Ovary (tissue), 9 donors: ENCODE data around the gene MCUB. TPM values are rescaled to one million over a fixed set of nuclear protein-coding genes. Genes with fewer than 3 reads are reported as not detected.

ENCODE experiments used
- DNase-seq, 5 donors: peaks; one replicate each; pipeline ENCODE4 v3.0.0-alpha.2; 2019 to 2020
- H3K27ac ChIP-seq, 2 donors: fragments of 200-600 bp; one replicate each; pipeline versions ENCODE4 v1.5.1 to v1.8.0; 2019 to 2022
- H3K27me3 ChIP-seq: fragments of 200-600 bp; one replicate; pipeline ENCODE4 v1.8.0; 2022
- H3K36me3 ChIP-seq: fragments of 200-600 bp; sonication (generic); one replicate; pipeline ENCODE4 v1.5.1; 2019
- H3K4me1 ChIP-seq: one replicate; pipeline ENCODE4 v1.8.1; 2013; ENCODE audit warnings: mild to moderate bottlenecking, moderate library complexity; ENCODE audit not compliant: insufficient read depth
- H3K4me3 ChIP-seq: fragments of 200-600 bp; sonication (generic); one replicate; pipeline ENCODE4 v1.5.1; 2017
- H3K9me3 ChIP-seq, 2 donors: fragments of 200-600 bp in 1 of 2; sonication (generic) in 1 of 2; one replicate each; pipeline versions ENCODE4 v1.5.1 to v1.8.1; 2013 to 2019; ENCODE audit warnings: mild to moderate bottlenecking in 1 of 2, moderate library complexity in 1 of 2
- EP300 ChIP-seq: sonication (generic); formaldehyde crosslinking; IDR thresholded peaks from one replicate; pipeline ENCODE4 v1.6.1; 2017; ENCODE audit warnings: antibody characterized with exemption
- POLR2A ChIP-seq: fragments of 450-650 bp; IDR thresholded peaks from one replicate; pipeline ENCODE4 v1.6.1; 2017; ENCODE audit warnings: antibody characterized with exemption, mild to moderate bottlenecking, moderate library complexity
- WGBS, 3 donors: extraction: QIAGEN DNeasy Blood & Tissue Kit in 1 of 3; methylation state at CpG; one replicate each; pipeline versions ENCODE4 v1.1.5 to v1.1.7; 2013 to 2017; 5-methylcytosine and 5-hydroxymethylcytosine counted together
- intact Hi-C, 4 donors: fragments of 100-400 bp; cut with DNase I; formaldehyde crosslinking; loops; one replicate each; pipeline versions ENCODE4 v1.11.0 to v1.15.1; 2022 to 2023
- polyA plus RNA-seq, 2 donors: library from polyadenylated mRNA; stranded (reverse); fragments of 200-250 nt in 1 of 2; fragments of 350-450 nt in 1 of 2; fragmentation: Illumina TruSeq in 1 of 2; extraction: RNeasy Lipid Tissue Mini Kit (QIAGEN cat#74804) in 1 of 2; gene quantifications; one replicate each; pipeline ENCODE4 v1.2.3, GENCODE V29; 2013 to 2014
- total RNA-seq, 7 donors: library from RNA; depleted of rRNA in 2 of 7; stranded (reverse); fragments of >200 nt in 2 of 7; fragmentation: NEBNext Ultra II Directional in 3 of 7; extraction: Animal tissue kit (Norgen Biotek cat#: 25700) in 3 of 7; gene quantifications; one replicate each; pipeline versions ENCODE4 v1.1.0 to v1.2.4, GENCODE V29; 2016 to 2023
- TF ChIP-seq, protein P1 (sequence below), 3 donors: fragments of 450-650 bp in 2 of 3; fragments of 200-600 bp in 1 of 3; IDR thresholded peaks; one replicate each; pipeline versions ENCODE4 v1.5.1 to v1.8.0; 2016 to 2022; ENCODE audit warnings: antibody characterized with exemption in 3 of 3, mild to moderate bottlenecking in 1 of 3
- donor health status: DM: no; HTN: no; CAD: no; lungs with moderate emphysema.
- donor health status: DM: no; HTN: no; CAD: no.
- donor health status: Bipolar disorder and iron deficiency.
- donor health status: DM: yes; HTN: yes; CAD: no.
- donor health status: DM: no; HTN: no; CAD: no.
- donor health status: DM: yes; HTN: yes; CAD: no.

The MCUB gene
- total and polyA plus RNA-seq, 9 donors = 7.6 to 18.5 (median 8.8) TPM

GRCh38 chr4:109708990-109709389 lies 148.9 kb downstream of the MCUB start:
- Histone ChIP-seq H3K27ac (no peak overlapping the region), H3K4me1 (no peaks in the 10 kb centered on the region), H3K36me3 (no peaks in the 10 kb centered on the region), H3K9me3 (no peaks in the 10 kb centered on the region), H3K4me3 (no peak overlapping the region), H3K27me3 (no peaks in the 10 kb centered on the region)
- DNase-seq = no peak
- WGBS, 3 donors = 26 to 44% (median 37%) methylated on average over 1 of the region's 1 CpG
- TF ChIP-seq, protein P1, sequence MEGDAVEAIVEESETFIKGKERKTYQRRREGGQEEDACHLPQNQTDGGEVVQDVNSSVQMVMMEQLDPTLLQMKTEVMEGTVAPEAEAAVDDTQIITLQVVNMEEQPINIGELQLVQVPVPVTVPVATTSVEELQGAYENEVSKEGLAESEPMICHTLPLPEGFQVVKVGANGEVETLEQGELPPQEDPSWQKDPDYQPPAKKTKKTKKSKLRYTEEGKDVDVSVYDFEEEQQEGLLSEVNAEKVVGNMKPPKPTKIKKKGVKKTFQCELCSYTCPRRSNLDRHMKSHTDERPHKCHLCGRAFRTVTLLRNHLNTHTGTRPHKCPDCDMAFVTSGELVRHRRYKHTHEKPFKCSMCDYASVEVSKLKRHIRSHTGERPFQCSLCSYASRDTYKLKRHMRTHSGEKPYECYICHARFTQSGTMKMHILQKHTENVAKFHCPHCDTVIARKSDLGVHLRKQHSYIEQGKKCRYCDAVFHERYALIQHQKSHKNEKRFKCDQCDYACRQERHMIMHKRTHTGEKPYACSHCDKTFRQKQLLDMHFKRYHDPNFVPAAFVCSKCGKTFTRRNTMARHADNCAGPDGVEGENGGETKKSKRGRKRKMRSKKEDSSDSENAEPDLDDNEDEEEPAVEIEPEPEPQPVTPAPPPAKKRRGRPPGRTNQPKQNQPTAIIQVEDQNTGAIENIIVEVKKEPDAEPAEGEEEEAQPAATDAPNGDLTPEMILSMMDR (IDR thresholded peaks at IDR 0.05) = no peak
- no peak for TF ChIP-seq EP300
- no peak for TF ChIP-seq POLR2A
- intact Hi-C loops = loop anchor here in 3 of 4 donors (10.0 kb wide), 3 partner anchors 106 to 274 kb away; partner anchors contain the start of genes GAR1 (in 2 of the 3), RRH (in 1 of the 3) and SEC24B (in 1 of the 3)

DNA sequence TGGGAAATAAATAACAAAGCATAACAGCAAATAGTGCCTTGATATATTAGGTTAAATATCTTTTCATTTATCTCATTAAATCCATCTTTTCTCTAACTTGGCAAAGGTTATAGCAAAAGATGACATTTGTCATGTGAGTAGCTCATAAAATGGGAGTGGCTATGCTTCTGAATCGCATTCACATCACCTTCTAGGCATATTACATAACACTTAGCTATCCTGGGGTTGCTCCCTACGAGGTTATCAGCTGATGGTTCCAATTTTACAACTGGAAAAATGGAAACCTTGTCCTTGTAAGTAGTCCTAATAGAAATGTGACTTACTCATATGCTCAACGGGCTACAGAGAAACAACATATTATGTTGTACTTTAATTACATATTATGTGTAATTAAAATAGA lies 153.5 kb downstream of the MCUB start:
- TF ChIP-seq POLR2A (no peak), EP300 (no peak)
- DNase-seq = no peak
- H3K4me1 ChIP-seq = no peaks in the 10 kb centered on the region
- H3K27me3 ChIP-seq = no peaks in the 10 kb centered on the region
- no peaks in the 10 kb centered on the region for H3K9me3 ChIP-seq
- 91 to 94% (median 92%) methylated on average over 3 of the region's 3 CpGs for WGBS, 3 donors
- H3K27ac ChIP-seq = no peak overlapping the region
- no peak overlapping the region for H3K4me3 ChIP-seq
- H3K36me3 ChIP-seq = no peaks in the 10 kb centered on the region
- intact Hi-C loops = no loop called here

GRCh38 chr4:109718759-109719158 lies 158.7 kb downstream of the MCUB start:
- 91 to 100% (median 97%) methylated on average over 1 of the region's 1 CpG for WGBS, 3 donors
- Histone ChIP-seq H3K4me3 (no peak overlapping the region), H3K9me3 (no peaks in the 10 kb centered on the region), H3K36me3 (no peaks in the 10 kb centered on the region), H3K27me3 (no peaks in the 10 kb centered on the region), H3K4me1 (no peaks in the 10 kb centered on the region), H3K27ac (no peak overlapping the region)
- TF ChIP-seq EP300 (no peak), POLR2A (no peak)
- TF ChIP-seq, protein P1 (IDR thresholded peaks at IDR 0.05) = no peak
- no peak for DNase-seq
- intact Hi-C loops = no loop called here

DNA sequence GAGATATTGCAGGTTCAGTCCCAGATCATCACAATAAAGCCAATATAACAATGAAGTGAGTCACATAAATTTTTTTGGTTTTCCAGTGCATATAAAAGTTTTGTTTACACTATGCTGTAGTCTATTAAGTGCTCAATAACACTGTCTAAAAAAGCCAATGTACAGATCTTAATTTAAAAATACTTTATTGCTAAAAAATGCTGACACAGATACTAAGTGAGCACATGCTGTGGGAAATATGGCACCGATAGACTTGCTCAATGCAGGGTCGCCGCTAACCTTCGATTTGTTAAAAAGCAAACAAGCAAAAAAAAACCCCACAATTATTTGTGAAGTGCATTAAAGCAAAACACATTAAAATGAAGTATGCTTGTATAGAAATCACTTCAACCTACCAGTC lies 159.6 kb downstream of the MCUB start:
- Histone ChIP-seq H3K27ac (no peak overlapping the region), H3K4me1 (no peaks in the 10 kb centered on the region), H3K36me3 (no peaks in the 10 kb centered on the region), H3K4me3 (no peak overlapping the region), H3K27me3 (no peaks in the 10 kb centered on the region), H3K9me3 (no peaks in the 10 kb centered on the region)
- intact Hi-C loops = no loop called here
- DNase-seq = no peak
- TF ChIP-seq EP300 = no peak
- no peak for TF ChIP-seq POLR2A
- TF ChIP-seq, protein P1 (IDR thresholded peaks at IDR 0.05) = no peak
- WGBS, 3 donors = 95 to 98% (median 95%) methylated on average over 4 of the region's 4 CpGs

- intact Hi-C loops = no loop called here
- Histone ChIP-seq H3K9me3 (no peaks in the 10 kb centered on the region), H3K4me3 (no peak overlapping the region), H3K27ac (no peak overlapping the region), H3K36me3 (no peaks in the 10 kb centered on the region), H3K4me1 (no peaks in the 10 kb centered on the region), H3K27me3 (no peaks in the 10 kb centered on the region)
- DNase-seq = no peak
- 92 to 95% (median 95%) methylated on average over 7 of the region's 7 CpGs for WGBS, 3 donors
- no peak for TF ChIP-seq EP300
- TF ChIP-seq POLR2A = no peak
- TF ChIP-seq, protein P1 (IDR thresholded peaks at IDR 0.05) = no peak
Measured at GRCh38 chr4:109721033-109721432, 161.0 kb downstream of the MCUB start.
